GM19328 (cell line): ENCODE results near the gene LRMDA.

Experiments used
- ATAC-seq: cut with Tn5 transposase; IDR thresholded peaks from one replicate; pipeline ENCODE4 v1.9.1; 2021; ENCODE audit warnings: mild to moderate bottlenecking, moderate library complexity; ENCODE audit not compliant: unreplicated experiment

The LRMDA gene

GRCh38 chr10:75418712-75419111 lies 12.7 kb upstream of the LRMDA start:
- no peak for ATAC-seq

- ATAC-seq, result no peak
Observed at GRCh38 chr10:75422913-75423312, 8.5 kb upstream of the LRMDA start.

GRCh38 chr10:75424571-75424970 lies 6.9 kb upstream of the LRMDA start:
- ATAC-seq, result no peak

- no peak for ATAC-seq
Observed at GRCh38 chr10:75425291-75426079, 5.9 kb upstream of the LRMDA start.

- ATAC-seq, result no peak
Observed at GRCh38 chr10:75426880-75427279, 4.5 kb upstream of the LRMDA start.

GRCh38 chr10:75427951-75428350 lies 3.5 kb upstream of the LRMDA start:
- no peak for ATAC-seq

- ATAC-seq, result no peak
Observed at GRCh38 chr10:75428434-75429158, 2.8 kb upstream of the LRMDA start.

- ATAC-seq, result no peak
Observed at GRCh38 chr10:75429159-75429827, 2.1 kb upstream of the LRMDA start.

- ATAC-seq, result no peak
Observed at GRCh38 chr10:75430000-75430763, 1.2 kb upstream of the LRMDA start.

- no peak for ATAC-seq
Observed at GRCh38 chr10:75432176-75432575, 752 bp downstream of the LRMDA start.

- no peak for ATAC-seq
Observed at GRCh38 chr10:75432763-75433162, 1.3 kb downstream of the LRMDA start.

GRCh38 chr10:75433216-75433615 lies 1.8 kb downstream of the LRMDA start:
- no peak for ATAC-seq

- ATAC-seq, result no peak
Observed at GRCh38 chr10:75434291-75434690, 2.9 kb downstream of the LRMDA start.

GRCh38 chr10:75435291-75435690 lies 3.9 kb downstream of the LRMDA start:
- ATAC-seq, result no peak

- ATAC-seq, result no peak
Observed at GRCh38 chr10:75436896-75437295, 5.5 kb downstream of the LRMDA start.

GRCh38 chr10:75437693-75438092 lies 6.3 kb downstream of the LRMDA start:
- ATAC-seq, result no peak

GRCh38 chr10:75438275-75438674 lies 6.9 kb downstream of the LRMDA start:
- ATAC-seq, result no peak

GRCh38 chr10:75439811-75440210 lies 8.4 kb downstream of the LRMDA start:
- no peak for ATAC-seq

GRCh38 chr10:75440271-75440793 lies 8.9 kb downstream of the LRMDA start:
- ATAC-seq, result no peak

GRCh38 chr10:75441196-75441595 lies 9.8 kb downstream of the LRMDA start:
- ATAC-seq, result no peak

- no peak for ATAC-seq
Observed at GRCh38 chr10:75441682-75442081, 10.3 kb downstream of the LRMDA start.
